ELF-1 (cell line): ENCODE measurements around the gene KIAA1671.
"Not testable (repeated sequence)": the region's sequence is repeated elsewhere in the genome, so short reads cannot be mapped to it uniquely, and the experiment has no call there.

Source experiments
- DNase-seq: peaks from one replicate; pipeline ENCODE4 v3.0.0-alpha.2; 2016; ENCODE audit warnings: low read depth, low spot score

KIAA1671 gene

GRCh38 chr22:25167834-25168601 lies 215.5 kb downstream of the KIAA1671 start:
- no peak for DNase-seq

DNA sequence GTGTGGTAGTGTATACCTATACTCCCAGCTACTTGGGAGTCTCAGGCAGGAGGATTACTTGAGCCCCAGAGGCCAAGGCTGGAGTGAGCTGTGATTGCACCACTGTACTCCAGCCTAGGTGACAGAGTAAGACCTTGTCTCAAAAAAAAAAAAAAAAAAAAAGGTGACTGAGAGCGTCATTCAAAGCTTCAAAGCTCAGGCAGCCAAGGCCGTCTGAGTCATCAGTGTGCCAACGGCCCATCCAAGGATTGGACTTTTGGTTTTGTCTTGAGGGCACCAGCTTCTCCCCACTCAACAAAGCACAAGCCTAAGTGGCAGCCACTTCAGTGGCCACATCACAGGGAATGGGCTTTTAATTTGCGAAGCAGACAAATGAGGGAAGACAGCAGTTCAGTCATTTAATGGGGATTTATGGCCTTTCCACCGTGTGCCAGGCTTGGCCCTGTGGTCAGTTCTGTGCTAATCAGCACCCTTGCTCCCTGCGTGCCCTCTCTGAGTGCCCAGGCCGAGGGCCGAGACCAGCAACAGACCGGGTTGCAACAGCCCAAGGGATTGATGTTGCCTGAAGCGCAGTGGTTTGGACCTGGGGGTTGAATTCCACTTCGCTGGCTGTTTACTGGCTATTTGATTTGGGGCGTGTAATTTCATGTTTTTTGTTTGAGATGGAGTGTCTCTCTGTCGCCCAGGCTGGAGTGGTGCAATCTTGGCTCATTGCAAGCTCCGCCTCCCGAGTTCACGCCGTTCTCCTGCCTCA lies 216.9 kb downstream of the KIAA1671 start:
- no peak for DNase-seq

DNA sequence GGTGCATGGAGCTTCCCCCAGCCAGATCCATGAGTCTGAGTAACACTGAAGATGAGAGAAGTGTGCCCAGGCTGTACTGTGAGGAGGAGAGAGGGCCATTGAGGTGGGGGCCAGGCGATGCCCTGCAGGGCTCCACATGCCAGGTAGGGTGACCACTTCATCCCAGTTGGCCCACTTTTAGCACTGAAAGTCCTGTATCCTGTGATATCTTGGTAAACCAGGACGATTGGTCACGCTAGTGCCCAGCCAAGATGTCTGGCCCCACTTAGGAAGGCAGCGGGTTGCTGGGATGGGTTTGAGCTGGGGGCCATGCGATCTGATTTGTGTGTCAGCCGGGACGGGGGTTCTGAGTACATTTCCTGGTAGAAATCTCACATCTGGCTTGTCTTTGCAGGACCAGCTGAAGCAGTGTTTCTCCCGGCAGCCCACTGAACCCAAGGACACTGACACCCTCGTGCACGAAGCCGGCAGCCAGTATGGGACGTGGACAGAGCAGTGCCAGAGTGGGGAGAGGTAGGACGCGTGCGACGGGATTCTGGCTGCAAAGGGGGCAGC lies 218.0 kb downstream of the KIAA1671 start:
- no peak for DNase-seq

- DNase-seq: peak; percentile 14
Measured at GRCh38 chr22:25172153-25172552, 219.6 kb downstream of the KIAA1671 start.

DNA sequence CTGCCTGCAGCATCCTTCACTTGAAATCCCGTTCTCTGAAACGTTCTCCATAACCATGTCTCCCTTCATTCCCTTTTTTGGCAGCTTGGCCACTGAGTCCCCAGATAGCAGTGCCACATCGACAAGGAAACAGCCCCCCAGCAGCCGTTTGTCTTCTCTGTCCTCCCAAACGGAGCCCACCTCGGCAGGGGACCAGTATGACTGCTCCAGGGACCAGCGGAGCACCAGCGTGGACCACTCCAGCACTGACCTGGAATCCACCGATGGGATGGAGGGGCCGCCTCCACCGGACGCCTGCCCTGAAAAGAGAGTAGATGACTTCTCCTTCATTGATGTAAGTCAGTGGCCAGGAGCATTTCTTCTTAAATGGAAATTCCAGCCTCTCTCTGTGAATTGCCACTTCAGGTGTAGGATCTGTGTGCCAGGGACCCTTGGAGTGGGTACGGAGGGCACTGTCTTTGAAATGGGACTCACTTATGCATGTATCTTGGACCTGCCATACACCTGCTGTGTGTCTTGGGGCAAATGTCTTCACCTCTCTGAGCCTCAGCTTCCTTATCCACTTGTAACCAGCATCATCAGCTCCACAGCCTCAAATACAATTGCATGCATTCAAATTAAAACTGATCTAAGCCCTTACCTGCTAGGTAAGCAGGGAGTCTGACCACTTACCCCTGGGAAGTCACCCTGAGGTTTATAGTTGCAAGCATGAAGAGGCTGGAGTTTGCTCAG lies 221.8 kb downstream of the KIAA1671 start:
- DNase-seq: no peak

DNA sequence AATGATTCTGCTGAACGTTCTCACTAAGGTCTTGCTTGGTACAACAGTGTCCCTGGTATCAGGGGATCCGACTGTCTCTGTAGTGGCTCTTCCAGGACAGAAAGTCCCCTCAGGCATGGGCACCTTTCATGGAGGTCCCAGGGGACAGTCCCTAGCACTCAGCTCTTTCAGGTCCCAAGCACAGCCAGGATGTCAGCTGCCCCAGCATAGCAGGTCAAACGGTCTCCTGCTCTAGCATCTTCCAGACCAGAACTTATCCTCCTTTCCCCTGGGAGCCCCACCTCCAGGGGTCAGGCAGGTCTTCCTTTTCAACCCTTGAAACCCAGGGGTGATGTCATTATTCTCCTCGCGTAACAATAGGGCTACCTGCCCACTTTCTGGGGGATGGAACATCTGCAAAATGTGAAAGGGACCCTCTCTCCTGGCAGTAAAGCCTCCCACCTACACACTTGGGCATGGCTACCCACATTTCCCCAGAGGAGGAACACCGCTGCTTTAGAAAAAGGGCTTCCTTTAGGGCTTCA lies 222.4 kb downstream of the KIAA1671 start:
- DNase-seq: no peak

GRCh38 chr22:25176175-25176574 lies 223.7 kb downstream of the KIAA1671 start:
- no peak for DNase-seq

DNA sequence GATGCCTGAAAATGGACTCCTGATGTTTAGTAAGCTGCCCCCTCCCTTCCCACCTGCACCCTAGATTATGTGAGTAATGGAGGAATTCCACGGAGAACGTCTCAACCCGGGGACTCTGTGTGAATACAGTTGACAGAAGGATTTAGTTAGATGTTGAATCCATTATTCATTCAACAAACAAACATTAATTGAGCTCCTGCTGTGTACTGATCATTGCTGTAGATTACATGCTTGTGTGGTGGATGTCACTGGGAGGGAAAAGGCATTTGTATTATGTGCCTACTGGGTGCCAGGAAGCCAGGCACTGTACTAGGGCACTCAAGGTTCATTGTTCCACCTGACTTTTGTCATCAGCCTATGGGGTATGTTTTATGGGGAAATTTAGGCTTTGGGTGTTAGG lies 224.3 kb downstream of the KIAA1671 start:
- DNase-seq: no peak

DNA sequence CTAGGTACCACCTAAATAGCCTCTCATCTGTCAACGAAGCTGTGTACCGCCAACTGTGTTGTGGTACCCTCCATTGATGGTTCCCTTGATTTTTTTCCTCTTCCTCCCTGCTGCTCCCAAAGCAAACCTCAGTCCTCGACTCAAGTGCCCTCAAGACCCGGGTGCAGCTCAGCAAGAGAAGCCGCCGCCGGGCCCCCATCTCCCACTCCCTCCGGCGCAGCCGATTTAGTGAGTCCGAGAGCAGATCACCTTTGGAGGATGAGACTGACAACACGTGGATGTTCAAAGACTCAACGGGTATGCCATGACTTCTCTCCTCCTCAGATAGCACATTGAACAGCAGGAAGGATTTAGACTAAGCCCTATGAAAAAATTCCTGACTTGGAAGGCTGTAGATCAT lies 224.7 kb downstream of the KIAA1671 start:
- DNase-seq: no peak

- no peak for DNase-seq
Measured at GRCh38 chr22:25177895-25178294, 225.4 kb downstream of the KIAA1671 start.

DNA sequence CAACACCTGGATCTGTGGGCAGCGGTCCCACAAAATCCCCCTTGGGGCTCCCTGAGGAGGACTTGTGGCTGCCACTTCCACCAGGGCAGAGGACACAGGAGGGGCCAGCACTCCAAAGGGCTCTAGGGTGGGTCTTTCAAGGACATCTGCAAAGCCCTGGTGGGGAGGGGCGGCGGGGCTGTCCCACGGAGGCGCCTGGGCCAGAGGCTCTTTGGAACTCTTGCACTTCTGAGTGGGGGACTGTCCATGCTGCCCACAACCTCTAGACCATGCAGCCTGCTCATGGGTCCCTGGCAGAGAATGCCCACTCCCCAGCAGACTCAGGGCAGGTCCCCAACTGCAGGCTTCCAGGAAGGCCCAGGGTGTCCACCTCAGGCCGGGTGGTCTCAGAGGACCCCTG lies 225.8 kb downstream of the KIAA1671 start:
- DNase-seq: not testable (repeated sequence)

DNA sequence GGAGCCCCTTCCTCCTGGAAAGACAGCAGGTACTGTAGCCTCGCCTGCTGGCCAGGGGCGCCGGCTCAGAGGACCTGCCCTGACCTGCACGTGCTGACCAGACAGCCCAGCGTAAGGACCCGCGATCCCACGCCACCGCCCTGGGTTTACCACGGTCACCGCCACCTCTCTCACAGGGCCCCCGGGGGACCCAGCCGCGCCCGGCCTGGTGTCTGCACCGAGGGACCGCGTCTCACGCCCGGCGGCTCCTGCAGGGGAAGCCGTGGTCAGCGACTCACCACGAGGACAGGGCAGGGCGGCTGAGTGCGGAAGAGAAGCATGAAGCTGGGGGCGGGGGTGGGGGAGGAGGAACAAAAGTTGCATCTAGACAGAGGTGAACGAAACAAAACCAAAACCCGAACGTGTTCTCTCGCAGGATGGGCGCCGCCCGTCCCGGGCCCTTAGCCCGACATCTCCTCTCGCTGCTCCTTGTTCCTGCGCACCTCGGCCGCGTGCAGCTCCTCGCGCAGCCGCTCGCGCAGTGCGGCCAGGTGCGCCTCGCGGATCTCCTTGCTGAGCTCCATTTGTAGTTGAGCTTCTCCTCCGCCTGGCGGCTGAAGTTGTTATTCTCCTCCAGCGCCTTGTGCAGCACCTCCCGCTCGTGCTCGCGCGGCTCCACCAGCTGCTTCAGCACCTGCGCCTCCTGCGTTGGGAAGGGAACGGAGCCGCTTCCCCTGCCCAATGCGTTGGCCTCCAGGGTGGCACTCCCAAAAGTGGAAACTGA lies 226.5 kb downstream of the KIAA1671 start:
- peak; percentile 90 for DNase-seq

GRCh38 chr22:25182131-25183110 lies 229.9 kb downstream of the KIAA1671 start:
- DNase-seq: no peak

GRCh38 chr22:25183949-25184619 lies 231.6 kb downstream of the KIAA1671 start:
- no peak for DNase-seq

- no peak for DNase-seq
Measured at GRCh38 chr22:25186140-25186539, 233.6 kb downstream of the KIAA1671 start.

- DNase-seq: no peak
Measured at GRCh38 chr22:25187469-25187868, 235.0 kb downstream of the KIAA1671 start.

DNA sequence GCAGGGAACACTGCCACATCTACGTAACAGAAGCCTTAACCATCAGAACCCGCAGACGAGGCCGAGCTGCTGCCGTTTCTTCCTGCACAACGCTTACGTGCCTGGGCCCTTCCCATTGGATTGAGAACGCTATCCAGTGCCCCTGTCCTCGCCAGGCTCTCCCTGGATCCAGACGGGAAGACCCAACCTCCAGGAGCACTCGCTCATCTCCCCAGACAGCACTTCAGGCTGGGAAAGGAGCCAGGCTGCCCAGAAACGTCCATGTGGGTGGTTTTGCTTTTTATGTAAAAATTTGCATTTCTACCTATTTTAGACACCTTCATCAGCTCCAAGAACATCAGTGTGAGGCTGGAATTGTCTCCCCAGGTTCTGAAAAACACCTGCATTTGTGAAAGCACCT lies 239.9 kb downstream of the KIAA1671 start:
- no peak for DNase-seq

DNA sequence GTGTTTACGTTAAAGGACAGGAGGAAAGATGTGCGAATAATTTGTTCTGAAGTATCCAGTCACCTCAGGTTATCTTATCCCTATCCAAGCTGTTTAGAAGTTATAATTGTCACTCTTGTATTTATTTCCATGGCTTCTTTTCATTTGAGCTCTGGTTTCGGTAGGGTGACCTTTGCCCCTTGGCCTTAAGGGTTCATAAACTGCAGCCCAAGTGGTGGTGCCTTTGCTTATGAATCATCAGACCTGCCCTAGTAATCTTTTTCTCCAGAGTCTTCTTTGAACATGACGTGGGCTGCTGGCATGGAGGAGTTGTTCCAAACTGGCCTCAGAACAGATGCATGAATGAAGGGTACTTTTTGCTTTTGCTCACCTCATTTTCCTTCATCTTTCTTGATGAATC lies 240.6 kb downstream of the KIAA1671 start:
- no peak for DNase-seq

GRCh38 chr22:25193548-25193947 lies 241.0 kb downstream of the KIAA1671 start:
- DNase-seq: peak; percentile 50
